Loucy (cell line): ENCODE results near the gene PIBF1.

Experiments
- H2AFZ ChIP-seq: fragments of 200-600 bp; sonication (generic); 2 replicates; pipeline ENCODE4 v1.6.0; 2016; ENCODE audit warnings: antibody characterized with exemption, mild to moderate bottlenecking, low read length, moderate library complexity
- H3F3A ChIP-seq: fragments of 200-600 bp; 2 replicates; pipeline ENCODE4 v1.6.0; 2016; ENCODE audit warnings: antibody characterized with exemption, low read depth, mild to moderate bottlenecking
- H3K27me3 ChIP-seq: fragments of 200-600 bp; sonication (generic); 2 replicates; pipeline ENCODE4 v1.6.1; 2014; ENCODE audit warnings: low read length, mild to moderate bottlenecking; ENCODE audit not compliant: insufficient read depth, poor library complexity, severe bottlenecking
- H3K36me3 ChIP-seq: fragments of 200-600 bp; sonication (generic); 2 replicates; pipeline ENCODE4 v1.6.1; 2016; ENCODE audit warnings: low read length; ENCODE audit not compliant: insufficient read depth
- H3K4me1 ChIP-seq: fragments of 200-600 bp; sonication (generic); 2 replicates; pipeline ENCODE4 v1.5.1; 2014; ENCODE audit warnings: low read length, mild to moderate bottlenecking; ENCODE audit not compliant: insufficient read depth, poor library complexity, severe bottlenecking
- H3K4me2 ChIP-seq: fragments of 200-600 bp; sonication (generic); 2 replicates; pipeline ENCODE4 v1.6.0; 2014; ENCODE audit warnings: antibody characterized with exemption, low read length, low read depth, mild to moderate bottlenecking; ENCODE audit not compliant: poor library complexity, severe bottlenecking
- H3K4me3 ChIP-seq: fragments of 200-600 bp; sonication (generic); 2 replicates; pipeline ENCODE4 v1.5.1; 2014; ENCODE audit warnings: low read length, mild to moderate bottlenecking, mixed read lengths; ENCODE audit not compliant: poor library complexity, severe bottlenecking
- H3K79me2 ChIP-seq: fragments of 200-600 bp; sonication (generic); 2 replicates; pipeline ENCODE4 v1.6.1; 2014; ENCODE audit warnings: low read length; ENCODE audit not compliant: insufficient read depth
- H3K9ac ChIP-seq: fragments of 200-600 bp; sonication (generic); 2 replicates; pipeline ENCODE4 v1.6.0; 2014; ENCODE audit warnings: mild to moderate bottlenecking, low read depth, low read length, moderate library complexity; ENCODE audit not compliant: poor library complexity, severe bottlenecking
- H3K9me2 ChIP-seq: fragments of 200-600 bp; sonication (generic); replicated peaks from 2 replicates; pipeline ENCODE4 v1.6.1; 2016; ENCODE audit warnings: low read depth, low read length, mixed read lengths
- H3K9me3 ChIP-seq: fragments of 200-600 bp; sonication (generic); 2 replicates; pipeline ENCODE4 v1.6.1; 2014; ENCODE audit warnings: mild to moderate bottlenecking, antibody characterized with exemption, low read length, low read depth; ENCODE audit not compliant: insufficient read depth
- H4K20me1 ChIP-seq: fragments of 200-600 bp; sonication (generic); 2 replicates; pipeline ENCODE4 v1.6.0; 2014; ENCODE audit warnings: antibody characterized with exemption, low read length, mild to moderate bottlenecking; ENCODE audit not compliant: insufficient read depth, poor library complexity, severe bottlenecking
- CTCF ChIP-seq: fragments of 200-600 bp; sonication (generic); conservative IDR thresholded peaks from 2 replicates; pipeline ENCODE4 v1.5.1; 2014; ENCODE audit warnings: mild to moderate bottlenecking, antibody characterized with exemption, low read length
- EZH2phosphoT487 ChIP-seq: fragments of 200-600 bp; IDR thresholded peaks from 2 replicates; pipeline ENCODE4 v1.6.1; 2018; ENCODE audit warnings: antibody characterized with exemption, mild to moderate bottlenecking, moderate library complexity, borderline replicate concordance

PIBF1 gene

DNA sequence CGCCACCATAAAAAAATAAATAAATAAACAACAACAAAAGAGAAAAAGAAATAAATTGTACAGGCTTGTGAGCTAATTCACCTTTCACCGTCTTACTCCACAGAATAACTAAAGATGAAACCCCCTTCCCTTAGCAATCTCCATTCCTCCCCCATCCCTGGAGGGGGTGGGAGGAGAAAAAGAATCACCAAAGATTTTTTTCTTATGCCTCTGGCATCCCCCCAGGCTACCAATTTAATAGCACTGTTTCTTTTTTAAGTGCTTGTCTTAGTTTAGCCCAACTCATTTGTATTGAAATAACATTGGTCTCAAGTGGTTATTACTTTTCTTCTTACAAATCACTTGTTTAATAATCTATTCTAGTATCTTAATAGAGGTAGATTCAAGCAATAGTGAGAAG lies 253.0 kb downstream of the PIBF1 start:
- Histone ChIP-seq H3K36me3 (no peaks in the 10 kb centered on the region), H3K9me3 (no peaks in the 10 kb centered on the region), H3K27me3 (no peaks in the 10 kb centered on the region), H3K4me3 (no peak overlapping the region), H3K4me2 (no peak overlapping the region), H3K4me1 (no peaks in the 10 kb centered on the region), H4K20me1 (no peaks in the 10 kb centered on the region), H3K9me2 (no peaks in the 10 kb centered on the region), H3K79me2 (no peaks in the 10 kb centered on the region), H3K9ac (no peak overlapping the region), H3F3A (no peaks in the 10 kb centered on the region), H2AFZ (no peak overlapping the region)
- TF ChIP-seq EZH2phosphoT487 = no peak
- no peak for TF ChIP-seq CTCF

GRCh38 chr13:73035660-73036059 lies 253.7 kb downstream of the PIBF1 start:
- Histone ChIP-seq H2AFZ (no peak overlapping the region), H3K79me2 (no peaks in the 10 kb centered on the region), H3K27me3 (no peaks in the 10 kb centered on the region), H3K9me2 (no peaks in the 10 kb centered on the region), H3K4me2 (no peak overlapping the region), H3K9me3 (no peaks in the 10 kb centered on the region), H3F3A (no peaks in the 10 kb centered on the region), H3K4me1 (peaks cover 5% of the 10 kb centered on the region), H3K4me3 (no peak overlapping the region), H4K20me1 (no peaks in the 10 kb centered on the region), H3K36me3 (no peaks in the 10 kb centered on the region), H3K9ac (no peak overlapping the region)
- TF ChIP-seq CTCF = no peak
- TF ChIP-seq EZH2phosphoT487 = no peak

DNA sequence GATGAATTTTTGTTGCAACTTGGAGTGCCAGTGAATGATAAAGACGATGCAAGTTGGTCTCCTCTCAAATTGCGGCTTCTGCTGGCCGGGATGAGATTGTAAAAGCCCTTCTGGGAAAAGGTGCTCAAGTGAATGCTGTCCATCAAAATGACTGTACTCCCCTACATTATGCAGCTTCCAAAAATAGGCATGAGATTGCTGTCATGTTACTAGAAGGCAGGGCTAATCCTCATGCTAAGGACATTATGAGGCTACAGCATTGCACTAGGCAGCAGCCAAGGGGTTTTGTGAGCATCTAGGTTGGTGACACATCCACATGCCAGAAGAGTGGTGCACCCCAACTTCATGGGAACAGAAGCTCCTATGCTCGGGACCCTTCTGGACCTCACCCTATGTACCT lies 254.6 kb downstream of the PIBF1 start:
- Histone ChIP-seq H3K27me3 (no peaks in the 10 kb centered on the region), H3F3A (no peaks in the 10 kb centered on the region), H3K9me3 (no peaks in the 10 kb centered on the region), H3K9ac (no peak overlapping the region), H4K20me1 (no peaks in the 10 kb centered on the region), H3K4me3 (no peak overlapping the region), H2AFZ (no peak overlapping the region), H3K36me3 (no peaks in the 10 kb centered on the region), H3K9me2 (no peaks in the 10 kb centered on the region), H3K79me2 (no peaks in the 10 kb centered on the region), H3K4me1 (peaks cover 7% of the 10 kb centered on the region), H3K4me2 (no peak overlapping the region)
- TF ChIP-seq CTCF = no peak
- no peak for TF ChIP-seq EZH2phosphoT487
